ENCODE measurements around the gene FITM2.

DNA sequence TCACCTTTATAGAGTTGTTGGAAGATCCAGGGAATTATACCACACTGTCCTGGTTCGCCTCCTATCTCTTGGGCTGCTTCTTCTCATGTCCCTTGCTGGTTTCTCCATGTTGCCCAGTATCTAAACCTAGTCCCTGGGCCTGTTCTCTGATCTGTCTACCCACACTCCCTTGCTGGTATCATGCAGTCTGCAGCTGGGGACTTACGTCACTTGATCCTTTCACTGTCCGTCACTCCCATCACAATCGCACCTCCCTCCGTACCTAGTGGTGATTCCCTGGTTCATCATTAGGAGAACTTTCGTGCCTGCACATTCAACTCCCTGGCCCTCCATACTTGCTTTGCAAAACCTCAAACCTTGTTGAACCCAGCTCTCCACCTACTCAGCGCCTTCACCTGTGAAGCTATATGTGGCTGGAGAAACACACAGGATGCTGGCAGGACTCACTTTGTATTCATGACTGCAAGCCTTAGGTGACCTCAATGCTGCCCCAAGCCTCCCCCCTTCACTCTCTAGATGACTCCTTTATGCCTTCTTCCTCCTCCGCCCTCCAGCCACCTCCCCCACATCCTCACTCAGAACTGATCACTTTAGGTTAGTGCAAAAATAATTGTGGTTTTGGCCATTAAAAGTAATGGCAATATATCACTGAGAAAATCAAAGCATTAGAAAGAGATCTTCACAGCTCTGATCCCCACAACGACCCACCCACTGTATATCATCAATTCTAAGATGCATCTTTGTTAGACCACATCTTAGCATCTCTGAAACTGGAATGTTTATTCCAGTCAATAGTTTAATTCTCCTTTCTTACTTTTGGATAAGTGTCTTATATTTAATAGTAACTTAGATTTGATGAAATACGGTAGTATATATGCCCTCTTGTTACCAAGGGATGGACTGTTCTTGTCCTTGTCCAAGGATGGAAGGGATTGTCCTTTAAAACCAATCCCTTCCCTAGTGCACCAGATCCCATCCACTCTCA is 37.5 kb downstream of the FITM2 start:
- TF ChIP-seq, protein P1, sequence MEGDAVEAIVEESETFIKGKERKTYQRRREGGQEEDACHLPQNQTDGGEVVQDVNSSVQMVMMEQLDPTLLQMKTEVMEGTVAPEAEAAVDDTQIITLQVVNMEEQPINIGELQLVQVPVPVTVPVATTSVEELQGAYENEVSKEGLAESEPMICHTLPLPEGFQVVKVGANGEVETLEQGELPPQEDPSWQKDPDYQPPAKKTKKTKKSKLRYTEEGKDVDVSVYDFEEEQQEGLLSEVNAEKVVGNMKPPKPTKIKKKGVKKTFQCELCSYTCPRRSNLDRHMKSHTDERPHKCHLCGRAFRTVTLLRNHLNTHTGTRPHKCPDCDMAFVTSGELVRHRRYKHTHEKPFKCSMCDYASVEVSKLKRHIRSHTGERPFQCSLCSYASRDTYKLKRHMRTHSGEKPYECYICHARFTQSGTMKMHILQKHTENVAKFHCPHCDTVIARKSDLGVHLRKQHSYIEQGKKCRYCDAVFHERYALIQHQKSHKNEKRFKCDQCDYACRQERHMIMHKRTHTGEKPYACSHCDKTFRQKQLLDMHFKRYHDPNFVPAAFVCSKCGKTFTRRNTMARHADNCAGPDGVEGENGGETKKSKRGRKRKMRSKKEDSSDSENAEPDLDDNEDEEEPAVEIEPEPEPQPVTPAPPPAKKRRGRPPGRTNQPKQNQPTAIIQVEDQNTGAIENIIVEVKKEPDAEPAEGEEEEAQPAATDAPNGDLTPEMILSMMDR (IDR thresholded peaks at IDR 0.05): no peak
- no peak for TF ChIP-seq ZFX (IDR thresholded peaks at IDR 0.05; ENCODE audit: borderline replicate concordance)
